GM18867 (cell line): Measurements from ENCODE around the gene JUNB.
A peak's percentile ranks its signal among the peaks of the same experiment; 100 is the strongest.

Source experiments
- ATAC-seq: cut with Tn5 transposase; IDR thresholded peaks from one replicate; pipeline ENCODE4 v1.9.1; 2021; ENCODE audit warnings: mild to moderate bottlenecking, moderate library complexity; ENCODE audit not compliant: unreplicated experiment

JUNB gene

GRCh38 chr19:12773571-12773970, 17.7 kb upstream of the JUNB start:
- no peak for ATAC-seq

- peak; percentile 5 for ATAC-seq
Observed at GRCh38 chr19:12774588-12775555, 16.4 kb upstream of the JUNB start, which contains the start of gene HOOK2. Gene HOOK2 (minus strand): TSS chr19:12775552. CDS start chr19:12775449, 103 bp downstream.

DNA sequence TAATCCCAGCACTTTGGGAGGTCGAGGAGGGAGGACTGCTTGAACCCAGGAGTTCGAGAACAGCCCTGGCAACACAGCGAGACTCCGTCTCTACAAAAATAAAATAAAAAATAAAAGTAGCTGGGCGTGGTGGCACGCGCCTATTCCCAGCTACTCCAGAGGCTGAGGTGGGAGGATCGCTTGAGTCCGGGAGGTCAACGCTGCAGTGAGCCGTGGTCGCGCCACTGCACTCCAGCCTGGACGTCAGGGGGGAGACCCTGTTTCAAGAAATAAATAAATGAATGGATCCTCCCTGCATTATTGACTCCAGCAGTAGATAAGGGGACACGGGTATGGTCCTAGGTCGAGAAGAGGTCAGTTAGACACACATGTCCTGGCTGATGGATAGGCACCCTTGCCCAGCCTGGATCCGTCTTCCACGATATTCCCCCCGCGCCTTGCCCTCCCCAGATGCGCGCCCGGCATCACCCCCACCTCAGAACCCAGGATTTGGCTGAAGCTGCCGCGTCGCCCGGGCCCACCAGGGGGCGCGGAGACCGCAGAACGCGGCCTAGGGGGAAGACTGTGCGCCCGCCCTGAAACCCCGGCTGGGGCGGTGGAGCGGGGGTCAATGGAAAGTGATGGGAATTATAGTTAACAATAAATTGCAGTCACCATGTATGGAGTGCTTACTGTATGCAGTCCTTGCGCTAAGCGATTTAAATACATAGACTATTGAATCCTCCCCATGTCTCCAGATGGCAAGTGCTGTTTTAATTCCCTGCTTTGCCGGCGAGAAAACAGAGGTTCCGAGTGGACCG, 13.9 kb upstream of the JUNB start:
- no peak for ATAC-seq

DNA sequence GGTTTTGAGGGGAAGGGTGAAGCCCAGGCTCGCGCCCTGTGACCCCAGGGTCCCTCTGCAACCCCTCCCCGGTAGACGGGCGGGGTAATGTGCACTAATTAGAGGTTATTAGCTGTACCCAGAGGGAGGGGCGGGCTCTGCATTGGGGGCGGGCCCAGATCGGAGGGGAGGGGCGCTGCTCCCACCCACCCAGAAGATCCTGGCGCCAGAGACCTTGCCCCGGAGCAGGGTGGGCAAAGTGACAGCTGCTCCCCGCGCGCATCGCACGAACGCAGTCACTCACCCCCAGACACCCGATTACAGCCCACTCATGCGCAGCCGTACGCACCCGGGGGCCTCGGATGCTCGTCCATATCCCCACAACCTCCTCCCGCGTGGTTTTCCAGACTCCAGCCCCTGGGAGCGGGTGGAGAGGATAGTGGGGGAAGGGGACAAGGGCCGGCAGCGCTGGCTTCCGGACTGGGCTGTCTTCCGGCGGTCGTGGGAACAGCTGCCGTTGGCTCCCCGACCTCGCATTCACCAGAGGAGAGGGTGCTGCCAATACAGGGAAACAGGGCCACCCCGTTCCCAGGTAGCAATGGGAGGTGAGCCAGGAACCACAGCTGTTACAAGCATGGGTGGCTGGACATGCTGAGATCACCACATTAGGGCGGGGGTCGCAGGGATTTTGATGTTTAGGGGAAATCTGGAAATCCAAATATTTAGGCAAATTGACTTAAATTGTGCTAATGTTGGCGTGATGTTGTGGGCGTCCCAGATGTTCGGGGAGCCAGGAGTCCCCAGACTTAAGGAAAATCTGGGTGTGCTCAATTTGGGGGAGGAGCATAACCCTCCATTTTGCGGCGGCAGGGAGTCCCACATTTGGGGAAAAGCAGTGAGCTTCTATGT, 13.0 kb upstream of the JUNB start:
- no peak for ATAC-seq

DNA sequence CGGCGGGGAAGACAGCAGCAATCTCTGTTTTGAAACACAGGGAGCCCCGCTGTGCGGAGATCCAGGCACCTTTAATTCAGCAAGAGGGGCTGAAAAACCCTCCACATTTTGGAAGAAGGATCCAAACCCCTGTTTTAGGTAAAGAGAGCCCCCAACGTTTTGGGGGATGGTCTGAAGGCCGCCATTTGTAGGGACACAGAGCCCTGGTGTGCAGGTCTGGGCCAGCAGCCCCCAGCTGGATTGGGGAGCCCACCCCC, 12.5 kb upstream of the JUNB start:
- no peak for ATAC-seq

- ATAC-seq: no peak
Observed at GRCh38 chr19:12779162-12779993, 11.9 kb upstream of the JUNB start.

GRCh38 chr19:12782174-12782423, 9.2 kb upstream of the JUNB start:
- no peak for ATAC-seq

DNA sequence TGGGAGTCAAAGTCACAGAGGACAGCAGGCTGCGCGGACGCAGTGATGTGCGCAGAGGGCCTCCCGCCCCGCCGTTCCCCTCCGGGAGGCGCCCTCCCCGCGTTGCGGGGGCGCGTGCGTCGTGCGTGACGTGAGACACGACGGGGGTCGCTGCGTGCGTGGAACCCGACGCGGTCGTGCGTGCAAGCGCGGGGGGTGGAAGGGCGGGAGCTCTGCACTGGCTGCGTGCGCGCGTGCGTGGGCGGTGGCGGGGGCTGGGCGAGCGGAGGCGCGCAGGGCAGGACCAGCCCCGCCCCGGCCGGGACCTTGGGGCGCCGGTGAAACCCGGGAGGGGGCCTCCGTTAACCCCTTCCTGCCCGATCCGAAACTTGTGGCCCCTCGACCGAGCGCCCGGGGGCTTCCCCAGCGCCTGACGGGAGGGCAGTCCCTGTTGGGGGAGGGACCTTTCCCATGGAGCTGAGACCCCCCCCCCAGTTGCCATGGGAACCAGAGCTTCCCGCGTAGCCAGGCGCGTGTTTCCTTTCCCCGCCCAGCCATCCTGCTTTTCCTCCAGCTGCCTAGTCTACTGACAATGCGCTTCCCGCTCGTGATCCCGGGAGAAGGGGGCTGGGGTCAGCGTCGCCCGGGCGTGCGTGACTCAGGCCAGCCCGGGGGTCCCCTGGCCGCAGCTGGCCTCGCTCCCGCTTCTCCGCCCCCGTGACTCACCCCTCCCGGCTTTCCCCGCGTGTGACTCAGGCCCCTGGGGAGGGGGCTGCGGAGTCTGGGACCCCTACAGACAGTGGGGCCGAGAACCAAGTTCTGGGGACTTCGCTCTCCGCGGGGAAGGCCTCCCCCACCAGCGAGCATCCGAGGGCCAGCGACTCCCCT, 8.6 kb upstream of the JUNB start:
- ATAC-seq: peak; percentile 44

GRCh38 chr19:12783291-12783848, 7.9 kb upstream of the JUNB start:
- ATAC-seq: no peak

DNA sequence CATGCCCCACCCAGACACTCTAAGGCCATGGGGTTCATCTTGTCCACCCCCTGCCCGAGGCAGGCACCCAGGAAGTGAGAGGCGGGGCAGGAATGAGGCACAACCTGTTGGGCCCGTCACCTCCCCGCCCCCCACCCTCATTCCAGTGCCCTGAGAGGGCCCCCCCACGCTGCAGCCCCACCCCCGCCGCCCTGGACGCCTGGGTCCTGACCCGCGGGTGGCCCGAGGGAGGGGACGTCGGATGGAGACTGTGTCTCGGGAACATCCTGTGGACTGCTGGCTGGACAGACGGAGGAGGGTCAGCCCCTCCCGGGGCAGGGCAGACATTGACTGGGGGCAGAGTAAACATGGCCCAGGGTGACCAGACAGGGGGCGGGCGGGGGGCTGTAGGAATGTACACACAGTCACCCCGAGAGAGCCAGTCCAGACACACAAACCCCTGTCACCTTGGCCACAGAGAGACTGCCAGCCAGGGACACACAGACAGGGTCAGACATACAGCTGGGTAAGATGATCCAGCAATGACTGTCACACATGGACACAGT, 7.4 kb upstream of the JUNB start:
- no peak for ATAC-seq

DNA sequence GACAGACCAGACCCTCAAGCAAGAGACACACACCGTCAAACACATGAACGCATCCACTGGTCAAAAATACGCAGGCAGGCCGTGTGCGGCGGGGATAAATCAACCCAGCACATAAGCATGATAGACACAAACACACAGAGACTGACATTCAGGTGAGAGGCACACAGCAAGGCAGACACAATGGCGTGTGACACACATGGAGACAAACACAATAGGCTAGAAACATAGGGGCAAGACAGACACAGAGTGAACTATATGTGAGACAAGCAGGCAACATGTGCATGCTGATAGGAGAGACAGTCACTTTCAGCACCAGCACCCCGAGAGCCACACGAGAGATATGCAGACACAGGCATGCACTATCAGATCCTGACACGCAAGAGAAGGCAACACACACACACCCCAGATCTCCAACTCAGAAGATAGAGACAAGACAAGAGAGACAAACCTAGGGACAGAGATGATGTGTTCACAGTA, 6.9 kb upstream of the JUNB start:
- ATAC-seq: no peak

DNA sequence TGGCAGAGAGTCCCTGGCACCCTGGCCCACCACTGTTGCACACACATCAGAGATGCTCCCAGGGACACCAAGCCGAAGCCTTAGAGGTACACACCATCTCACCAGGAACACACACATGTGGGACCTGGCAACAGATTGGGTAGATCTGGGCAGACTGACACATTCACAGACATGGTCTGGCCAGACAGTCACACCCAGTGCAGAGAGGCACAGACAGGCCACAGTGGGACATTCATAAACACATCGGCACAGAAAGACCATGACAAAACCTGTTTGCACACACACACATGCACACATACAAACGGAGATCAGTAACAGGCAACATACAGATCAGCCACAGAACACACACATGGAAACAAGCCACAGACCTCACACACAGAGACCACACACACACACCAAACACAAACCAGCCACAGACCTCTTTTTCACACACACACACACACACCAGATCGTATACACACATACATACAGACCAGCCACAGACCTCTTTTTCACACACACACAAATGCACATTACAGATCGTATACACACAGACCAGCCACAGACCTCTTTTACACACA, 6.3 kb upstream of the JUNB start:
- no peak for ATAC-seq

- no peak for ATAC-seq
Observed at GRCh38 chr19:12785431-12786031, 5.8 kb upstream of the JUNB start.

DNA sequence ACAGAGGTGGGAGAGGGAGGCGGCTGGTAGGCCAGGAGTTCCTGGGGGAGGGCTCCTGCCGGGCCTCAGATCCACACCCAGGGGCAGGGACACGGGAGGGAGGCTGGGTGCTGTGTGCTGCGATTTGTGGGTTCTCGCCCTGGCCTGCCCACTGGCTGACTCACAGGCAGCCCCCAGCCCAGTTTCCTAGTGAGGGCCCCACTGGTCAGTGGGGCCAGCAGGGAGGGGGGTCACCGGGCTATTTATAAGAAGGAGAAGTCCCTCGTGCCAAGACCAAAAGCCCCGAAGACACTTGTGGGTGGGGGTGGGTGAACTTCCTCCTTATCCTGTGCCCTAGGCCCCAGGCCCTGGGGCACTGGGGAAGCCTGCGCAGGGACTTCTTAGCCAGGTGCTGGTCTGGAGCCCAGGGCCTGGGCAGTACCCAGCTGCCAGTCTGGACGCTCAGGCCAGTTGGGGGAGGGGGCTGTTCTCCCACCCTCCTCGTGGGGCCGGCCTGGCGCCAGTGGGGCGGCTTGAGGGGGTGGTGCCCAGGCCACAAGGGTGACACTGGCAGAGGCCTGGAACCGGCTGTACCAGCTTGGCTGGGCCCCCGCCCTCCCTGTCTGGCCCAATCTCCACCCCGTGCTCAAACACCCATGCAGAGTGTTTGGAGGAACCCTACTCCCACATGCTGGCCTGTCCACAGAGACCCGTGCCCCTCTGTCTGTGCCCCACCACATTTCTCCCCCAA, 5.0 kb upstream of the JUNB start:
- ATAC-seq: no peak

DNA sequence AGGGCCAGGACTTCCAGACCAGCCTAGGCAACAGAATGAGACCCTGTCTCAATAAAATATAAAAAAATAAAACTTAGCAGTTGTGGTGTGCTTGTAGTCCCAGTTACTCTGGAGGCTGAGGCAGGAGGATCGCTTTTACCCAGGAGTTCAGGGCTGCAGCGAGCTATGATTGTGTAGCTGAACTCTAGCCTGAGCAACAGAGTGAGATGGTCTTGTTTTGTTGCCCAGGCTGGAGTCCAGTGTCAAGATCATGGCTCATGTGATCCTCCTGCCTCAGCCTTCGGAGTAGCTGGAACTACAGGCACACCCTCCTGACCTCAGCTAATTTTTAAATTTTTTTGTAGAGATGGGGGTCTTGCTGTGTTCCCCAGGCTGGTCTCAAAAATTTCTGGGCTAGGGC, 4.3 kb upstream of the JUNB start:
- no peak for ATAC-seq

GRCh38 chr19:12787458-12787857, 3.8 kb upstream of the JUNB start:
- ATAC-seq: no peak

GRCh38 chr19:12788042-12788681, 3.1 kb upstream of the JUNB start:
- no peak for ATAC-seq
